ENCODE data around the gene SLC2A13.
"Not testable (repeated sequence)": the region's sequence is repeated elsewhere in the genome, so short reads cannot be mapped to it uniquely, and the experiment has no call there.

The SLC2A13 gene

DNA sequence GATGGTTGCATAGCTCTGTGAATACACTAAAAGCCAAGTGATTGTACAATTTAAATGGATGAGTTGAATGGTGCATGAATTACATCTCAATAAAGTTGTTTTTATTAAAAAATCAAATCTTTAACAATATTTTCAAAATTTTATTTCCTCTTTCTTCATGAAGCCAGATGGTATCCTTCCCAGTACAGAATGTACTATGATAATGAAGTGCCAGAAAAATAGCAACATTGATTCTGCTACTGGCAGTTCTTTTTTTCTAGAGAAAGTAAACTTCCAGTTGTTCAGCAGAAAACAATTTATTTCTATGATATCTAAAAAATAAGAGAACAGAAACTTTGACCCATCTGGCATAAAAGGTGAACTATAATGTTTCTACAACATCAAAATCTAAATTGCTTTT, 61.5 kb downstream of the SLC2A13 start:
- in situ Hi-C loops (cut with MboI; ENCODE audit: low sequenced_read_pairs) = no loop called here

DNA sequence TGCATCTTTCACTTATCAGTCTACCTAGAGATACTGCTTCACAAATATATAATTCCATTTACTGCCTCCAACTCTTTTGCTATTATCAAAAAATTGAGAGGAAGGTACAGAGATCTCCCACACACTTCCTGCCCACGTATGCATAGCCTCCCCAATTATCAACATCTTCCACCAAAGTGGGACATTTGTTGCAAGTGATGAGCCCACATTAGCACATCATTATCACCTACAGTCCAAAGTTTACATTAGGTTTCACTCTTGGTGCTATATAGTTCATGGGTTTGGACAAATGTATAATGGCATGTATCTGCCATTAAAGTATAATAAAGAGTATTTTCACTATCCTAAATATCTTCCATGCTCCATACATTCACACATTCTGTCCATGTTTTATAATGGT, 66.3 kb downstream of the SLC2A13 start:
- in situ Hi-C loops (cut with MboI; ENCODE audit: low sequenced_read_pairs) = no loop called here

DNA sequence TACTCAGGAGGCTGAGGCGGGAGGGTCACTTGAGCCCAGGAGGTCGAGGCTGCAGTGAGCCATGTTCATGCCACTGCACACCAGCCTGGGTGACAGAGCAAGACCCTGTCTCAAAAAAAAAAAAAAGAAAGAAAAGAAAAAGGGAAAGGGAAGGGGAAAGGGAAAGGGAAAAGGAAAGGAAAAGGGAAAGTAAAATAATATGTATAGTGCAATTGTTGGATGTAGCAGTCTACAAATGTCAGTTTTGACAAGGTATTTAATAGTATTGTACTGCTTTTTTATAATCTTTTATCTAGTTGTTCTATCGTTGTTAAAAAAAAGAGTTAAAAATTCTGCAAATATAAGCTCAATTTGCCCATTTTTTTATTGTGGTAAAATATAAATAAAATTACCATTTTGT, 67.3 kb downstream of the SLC2A13 start:
- in situ Hi-C loops (cut with MboI; ENCODE audit: low sequenced_read_pairs) = no loop called here

DNA sequence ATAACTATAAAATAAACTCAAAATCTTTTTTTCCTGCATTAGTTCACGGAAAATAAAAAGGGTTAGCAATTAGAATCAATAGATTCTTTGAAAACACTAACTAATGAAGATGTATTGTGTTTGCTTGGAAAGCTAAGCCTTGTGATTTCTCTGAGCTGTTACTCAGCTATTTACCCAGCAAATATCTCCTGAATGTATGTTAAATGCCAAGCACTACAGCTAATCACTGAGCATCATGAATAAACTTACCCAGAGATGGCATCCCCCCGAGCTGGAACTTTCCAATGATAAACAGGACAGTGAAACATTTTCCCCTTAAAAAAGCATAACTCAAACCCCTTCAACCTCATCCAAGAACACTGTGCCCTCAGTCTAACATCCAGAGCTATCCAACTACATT, 71.2 kb downstream of the SLC2A13 start:
- in situ Hi-C loops (cut with MboI; ENCODE audit: low sequenced_read_pairs) = no loop called here

DNA sequence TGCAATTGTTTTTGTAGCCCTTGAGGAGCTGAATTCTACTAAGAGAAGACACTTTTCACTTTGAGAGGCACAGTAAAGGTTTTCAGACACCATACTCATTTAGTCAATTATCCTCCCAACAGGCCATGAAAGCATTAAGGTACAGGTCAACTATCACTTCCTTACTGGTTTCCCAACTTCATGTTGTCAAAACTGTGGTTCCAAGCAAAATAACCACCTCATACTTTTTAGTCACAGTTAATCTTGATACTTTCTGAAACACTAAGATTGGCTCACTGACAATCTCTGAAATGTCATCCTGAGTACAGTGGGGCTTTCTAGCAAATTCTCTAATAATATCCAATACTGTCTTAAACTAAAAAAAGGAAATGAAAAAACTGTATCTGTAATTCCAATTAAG, 71.7 kb downstream of the SLC2A13 start:
- in situ Hi-C loops (cut with MboI; ENCODE audit: low sequenced_read_pairs) = no loop called here

DNA sequence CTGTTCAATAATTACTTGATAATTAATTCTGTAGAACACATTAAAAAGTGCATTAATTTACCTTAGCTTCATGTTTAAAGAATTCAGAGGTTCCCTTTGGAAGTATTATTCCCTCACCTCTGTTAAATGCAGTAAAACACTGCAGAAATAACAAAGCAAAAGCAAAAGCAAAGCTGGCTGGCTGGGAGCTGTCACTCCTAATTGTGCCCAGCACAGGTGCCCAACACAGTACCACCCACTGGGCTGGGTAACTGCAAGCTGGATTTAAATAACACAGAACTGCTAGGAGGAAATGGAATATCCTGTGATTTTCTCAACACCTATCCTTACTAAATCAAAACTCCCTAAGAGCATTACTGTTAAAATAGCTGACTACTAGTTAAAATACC, 72.6 kb downstream of the SLC2A13 start:
- in situ Hi-C loops (cut with MboI; ENCODE audit: low sequenced_read_pairs) = no loop called here

DNA sequence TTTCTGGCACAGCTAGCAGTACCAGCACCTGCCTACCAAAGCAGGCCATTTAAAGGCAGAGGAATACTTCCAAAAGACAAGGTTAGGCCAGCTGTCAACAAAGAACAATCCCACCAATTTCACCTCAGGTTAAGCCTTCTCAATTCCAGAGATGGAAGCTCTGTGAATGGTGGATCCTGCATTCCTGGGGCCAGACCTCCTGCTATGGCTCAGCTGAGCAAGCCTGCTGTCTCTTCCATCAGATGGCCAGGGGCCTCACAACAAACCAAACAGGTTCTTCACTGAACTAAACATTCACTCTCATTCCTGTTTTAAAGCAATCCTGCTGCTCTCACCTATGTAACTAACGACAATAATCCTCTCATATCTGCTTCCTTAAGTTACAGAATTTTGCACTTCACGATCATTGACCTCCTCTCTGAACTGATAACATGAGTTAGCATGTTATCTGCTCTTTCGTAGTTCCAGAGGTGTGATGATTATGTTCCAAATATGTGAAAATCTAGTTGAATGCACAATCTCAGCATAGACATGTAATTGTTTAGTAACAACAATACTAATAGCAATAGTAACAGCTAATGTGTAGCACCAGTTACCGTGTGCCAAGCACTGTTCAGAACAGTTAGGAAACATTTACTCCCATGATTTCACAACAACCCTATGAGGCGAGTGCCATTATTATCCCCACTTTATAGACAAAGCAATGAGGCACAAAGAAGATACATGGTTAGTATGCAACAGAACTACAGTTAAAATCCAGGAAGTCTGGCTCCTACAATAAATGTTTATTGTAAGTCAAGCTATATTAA, 73.2 kb downstream of the SLC2A13 start:
- in situ Hi-C loops (cut with MboI; ENCODE audit: low sequenced_read_pairs) = no loop called here

DNA sequence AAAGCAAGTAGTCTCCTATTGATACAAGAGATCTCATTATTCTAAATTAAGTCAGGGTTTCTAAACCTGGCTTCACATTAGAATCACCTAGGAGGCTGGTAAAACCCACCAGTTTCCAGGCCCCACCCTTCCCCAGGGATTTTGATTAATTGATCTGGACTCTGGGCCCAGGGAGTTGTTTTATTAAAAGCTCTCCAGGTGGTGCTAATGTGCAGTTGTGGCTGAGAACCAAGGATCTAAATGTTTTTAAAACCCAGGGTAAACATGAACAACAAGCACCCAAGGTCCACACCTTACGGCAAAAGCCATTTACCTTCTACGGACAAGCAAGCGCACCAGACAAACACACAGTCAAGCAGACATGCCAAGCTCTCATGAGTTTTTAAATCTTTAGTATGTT, 73.9 kb downstream of the SLC2A13 start:
- in situ Hi-C loops (cut with MboI; ENCODE audit: low sequenced_read_pairs) = no loop called here

DNA sequence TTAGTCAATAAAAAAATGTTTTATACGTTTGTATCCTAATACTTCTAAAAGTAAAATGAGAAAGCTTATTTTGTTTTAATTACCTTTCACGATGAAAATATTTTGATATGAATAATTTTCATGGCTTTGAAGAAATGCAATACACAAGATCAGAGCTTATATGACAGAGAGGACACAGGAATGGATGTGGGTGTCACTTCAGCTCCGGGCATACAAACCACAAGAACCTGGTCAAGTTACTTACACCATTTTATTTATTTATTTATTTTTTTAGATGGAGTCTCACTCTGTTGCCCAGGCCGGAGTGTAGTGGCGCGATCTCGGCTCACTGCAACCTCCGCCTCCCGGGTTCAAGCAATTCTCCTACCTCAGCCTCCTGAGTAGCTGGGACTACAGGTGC, 74.9 kb downstream of the SLC2A13 start:
- in situ Hi-C loops (cut with MboI; ENCODE audit: low sequenced_read_pairs) = not testable (repeated sequence)

DNA sequence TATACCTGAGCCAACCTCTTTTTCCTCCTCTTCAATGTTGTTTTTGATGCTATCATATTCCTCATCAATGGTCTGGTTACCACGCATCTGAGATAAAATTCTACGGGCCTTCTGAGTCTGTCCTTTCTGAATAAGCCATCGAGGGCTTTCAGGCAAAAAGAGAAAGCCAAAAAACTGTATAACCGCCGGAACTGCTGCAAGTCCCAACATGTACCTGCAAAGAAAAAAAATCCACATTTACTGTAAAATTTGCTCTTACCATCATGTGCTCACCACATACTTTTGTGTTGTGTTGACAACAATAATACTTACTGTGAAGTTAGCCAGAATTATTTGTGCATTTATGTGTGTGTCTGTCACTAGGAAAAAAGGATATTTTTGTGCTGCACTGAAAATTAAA, 77.6 kb downstream of the SLC2A13 start:
- in situ Hi-C loops (cut with MboI; ENCODE audit: low sequenced_read_pairs) = no loop called here

DNA sequence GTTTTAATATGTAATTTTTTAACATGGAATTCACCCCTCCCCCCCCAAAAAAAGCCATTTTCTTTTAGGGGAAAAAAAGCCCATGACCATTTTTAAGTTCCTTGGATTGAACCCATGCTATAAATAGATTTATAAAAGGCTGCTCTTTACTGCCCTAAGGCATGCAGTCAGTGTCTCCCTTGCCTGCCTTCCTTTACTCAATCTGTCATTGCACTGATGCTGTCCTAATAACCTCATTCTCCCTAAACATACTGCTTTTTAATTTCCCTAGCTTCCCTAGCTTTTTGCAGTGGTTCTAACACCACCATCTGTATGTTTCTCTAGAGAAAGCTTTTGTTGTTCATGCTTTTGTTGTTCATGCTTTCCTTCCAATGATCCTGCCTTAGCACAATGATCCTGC, 83.0 kb downstream of the SLC2A13 start:
- in situ Hi-C loops (cut with MboI; ENCODE audit: low sequenced_read_pairs) = no loop called here

DNA sequence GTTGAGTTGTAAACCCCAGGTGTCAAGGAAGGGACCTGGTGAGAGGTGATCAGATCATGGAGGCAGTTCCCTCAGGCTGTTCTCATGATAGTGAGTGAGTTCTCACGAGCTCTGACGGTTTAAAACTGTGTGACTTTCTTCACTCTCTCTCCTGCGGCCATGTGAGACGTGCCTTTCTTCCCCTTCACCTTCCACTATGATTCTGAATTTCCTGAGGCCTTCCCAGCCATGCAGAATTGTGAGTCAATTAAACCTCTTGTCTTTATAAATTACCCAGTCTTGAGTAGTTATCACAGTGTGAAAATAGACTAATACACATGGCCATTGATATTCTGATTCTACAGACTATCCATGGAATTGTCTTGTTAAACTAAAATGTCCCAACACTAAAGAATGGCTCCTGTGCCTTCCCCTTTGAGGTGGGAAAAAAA, 85.6 kb downstream of the SLC2A13 start:
- in situ Hi-C loops (cut with MboI; ENCODE audit: low sequenced_read_pairs) = no loop called here

DNA sequence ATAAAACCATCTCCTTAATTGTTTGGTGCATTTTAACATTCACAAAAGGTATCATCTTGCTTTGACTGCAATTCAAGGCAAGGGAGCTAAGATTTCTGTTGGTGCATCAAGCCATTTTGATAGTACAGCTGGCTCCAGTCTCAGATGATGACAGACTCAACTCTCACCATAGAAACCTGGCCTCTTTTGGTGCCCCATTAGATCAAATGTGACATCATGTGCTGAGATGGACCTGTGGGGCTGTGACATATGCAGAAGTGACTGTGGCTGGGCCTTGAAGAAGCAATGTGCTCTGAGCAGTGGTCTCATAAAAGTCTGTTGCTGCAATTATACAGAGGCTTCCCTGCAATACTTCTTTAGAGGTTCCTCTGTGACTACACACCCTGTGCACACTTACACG, 88.4 kb downstream of the SLC2A13 start:
- in situ Hi-C loops (cut with MboI; ENCODE audit: low sequenced_read_pairs) = no loop called here

DNA sequence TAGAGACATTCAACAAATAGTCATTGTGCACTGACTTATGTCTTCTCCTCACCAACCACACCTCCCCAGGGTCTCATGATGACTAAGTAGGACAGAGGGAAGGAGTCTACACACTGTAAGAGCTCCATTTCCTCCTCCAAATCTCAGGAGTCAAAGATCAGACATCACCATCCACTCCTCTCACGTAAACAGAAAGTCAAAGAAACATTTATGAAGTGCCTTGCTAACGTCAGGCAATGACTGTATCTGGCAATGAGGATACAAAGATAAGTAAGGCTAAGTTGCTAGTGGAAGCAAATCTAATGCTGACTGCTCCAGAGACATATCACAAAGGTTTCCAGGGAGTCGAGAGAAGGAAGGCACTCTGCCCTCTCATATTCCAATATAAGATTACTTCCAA, 88.9 kb downstream of the SLC2A13 start:
- in situ Hi-C loops (cut with MboI; ENCODE audit: low sequenced_read_pairs) = no loop called here

DNA sequence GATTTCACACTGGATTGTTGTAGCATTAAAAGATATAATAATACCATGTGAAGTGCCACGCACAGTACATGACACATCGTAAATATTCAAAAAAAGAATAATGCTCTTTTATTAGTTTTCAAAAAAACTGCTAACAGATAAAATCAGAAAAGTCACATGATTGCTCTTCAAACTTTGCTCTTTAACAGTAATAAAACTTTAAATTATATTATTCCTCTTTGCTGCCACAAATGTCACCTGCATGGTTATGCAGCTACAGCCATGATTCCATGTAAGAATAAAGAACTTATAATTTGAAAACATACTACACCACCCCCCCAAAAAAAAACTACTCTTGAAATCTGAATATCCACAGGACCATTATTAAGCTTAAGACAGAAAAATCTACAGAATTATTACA, 90.0 kb downstream of the SLC2A13 start:
- in situ Hi-C loops (cut with MboI; ENCODE audit: low sequenced_read_pairs) = no loop called here

DNA sequence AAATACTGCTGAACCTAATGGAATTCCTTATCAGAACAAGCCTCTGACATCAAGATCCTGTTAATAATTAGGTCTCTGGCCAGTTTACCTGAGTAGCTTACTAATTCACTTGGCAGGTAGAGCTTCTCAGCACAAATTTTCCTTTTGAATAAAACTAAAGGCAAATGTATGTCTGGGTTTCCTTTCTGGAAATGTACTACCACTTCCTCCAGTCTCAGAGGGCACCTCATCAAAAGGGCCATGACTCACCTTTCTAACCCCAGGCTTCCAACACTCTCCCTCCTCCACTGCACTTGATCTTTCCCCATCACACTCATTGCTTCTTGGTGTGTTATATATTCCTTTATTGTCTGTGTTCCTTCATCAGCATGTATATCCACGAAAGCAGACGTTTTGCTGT, 90.5 kb downstream of the SLC2A13 start:
- in situ Hi-C loops (cut with MboI; ENCODE audit: low sequenced_read_pairs) = no loop called here

DNA sequence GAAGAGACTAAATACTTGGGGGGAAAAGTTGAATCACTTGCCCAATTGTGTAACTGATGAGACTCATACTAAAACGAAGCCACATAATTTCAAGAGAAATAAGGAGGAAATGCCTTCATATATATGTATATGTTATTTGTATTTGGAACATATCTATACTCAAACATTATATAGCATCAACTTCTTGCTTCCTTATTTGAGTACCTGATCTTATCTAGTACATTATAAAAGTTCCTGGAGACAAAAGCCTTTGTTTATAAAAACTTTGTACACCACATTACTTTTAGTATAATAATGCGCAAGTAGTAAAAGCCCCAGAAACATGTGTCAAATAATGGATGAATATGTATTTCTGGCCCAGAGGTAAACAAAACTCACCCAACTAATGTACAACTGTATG, 92.0 kb downstream of the SLC2A13 start:
- in situ Hi-C loops (cut with MboI; ENCODE audit: low sequenced_read_pairs) = no loop called here

DNA sequence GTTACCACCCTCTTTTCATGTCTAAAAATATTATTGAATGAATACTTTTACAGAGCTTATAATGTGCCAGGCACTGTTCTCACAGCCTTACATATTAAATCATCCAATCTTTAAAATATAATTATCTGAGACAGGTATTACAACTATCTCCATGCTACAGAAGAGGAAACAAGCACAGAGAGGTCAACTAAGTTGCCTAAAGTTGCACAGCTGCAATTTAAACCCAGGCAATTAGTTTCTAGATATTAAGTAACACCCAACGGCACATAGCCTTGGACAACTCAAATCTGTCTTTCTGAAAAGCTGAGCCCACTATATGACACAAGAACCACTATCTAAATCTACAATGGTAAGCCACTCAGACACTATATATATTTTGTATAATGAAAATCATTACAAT, 92.6 kb downstream of the SLC2A13 start:
- in situ Hi-C loops (cut with MboI; ENCODE audit: low sequenced_read_pairs) = no loop called here

DNA sequence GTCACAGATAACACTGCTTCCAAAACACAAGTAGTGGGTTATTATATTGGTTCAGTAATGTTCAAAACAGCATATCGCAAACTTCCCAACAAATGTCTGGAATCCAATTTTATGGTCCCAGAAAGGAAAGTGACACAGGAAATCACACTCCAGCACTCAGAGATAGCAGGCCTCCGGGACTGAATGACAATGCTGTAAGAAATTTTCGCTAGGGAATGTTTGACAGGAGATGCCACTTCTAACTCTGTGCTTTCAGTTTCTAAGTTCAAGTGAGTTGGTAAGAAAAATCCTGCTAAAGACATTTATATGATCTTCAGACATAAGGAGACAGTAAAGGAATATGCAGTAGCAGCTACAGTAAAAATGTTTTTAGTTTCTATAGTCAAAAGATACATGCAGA, 93.2 kb downstream of the SLC2A13 start:
- in situ Hi-C loops (cut with MboI; ENCODE audit: low sequenced_read_pairs) = no loop called here

DNA sequence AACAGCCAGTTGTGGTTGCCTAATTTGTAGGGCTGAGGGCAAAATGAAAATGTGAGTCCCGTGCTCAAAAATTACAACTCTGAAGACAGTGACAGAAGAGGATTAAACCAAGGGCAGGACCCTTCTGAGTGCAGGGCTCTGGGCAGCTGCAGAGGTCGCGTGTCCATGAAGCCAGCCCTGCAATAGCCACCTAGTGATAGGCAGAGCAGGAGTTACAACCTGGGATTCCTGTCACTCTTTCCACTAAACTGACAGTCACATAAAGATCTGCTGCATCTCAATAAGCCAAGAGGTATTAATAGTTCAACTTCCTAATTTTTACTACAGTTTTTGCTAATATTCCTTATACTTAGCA, 94.1 kb downstream of the SLC2A13 start:
- in situ Hi-C loops (cut with MboI; ENCODE audit: low sequenced_read_pairs) = no loop called here

DNA sequence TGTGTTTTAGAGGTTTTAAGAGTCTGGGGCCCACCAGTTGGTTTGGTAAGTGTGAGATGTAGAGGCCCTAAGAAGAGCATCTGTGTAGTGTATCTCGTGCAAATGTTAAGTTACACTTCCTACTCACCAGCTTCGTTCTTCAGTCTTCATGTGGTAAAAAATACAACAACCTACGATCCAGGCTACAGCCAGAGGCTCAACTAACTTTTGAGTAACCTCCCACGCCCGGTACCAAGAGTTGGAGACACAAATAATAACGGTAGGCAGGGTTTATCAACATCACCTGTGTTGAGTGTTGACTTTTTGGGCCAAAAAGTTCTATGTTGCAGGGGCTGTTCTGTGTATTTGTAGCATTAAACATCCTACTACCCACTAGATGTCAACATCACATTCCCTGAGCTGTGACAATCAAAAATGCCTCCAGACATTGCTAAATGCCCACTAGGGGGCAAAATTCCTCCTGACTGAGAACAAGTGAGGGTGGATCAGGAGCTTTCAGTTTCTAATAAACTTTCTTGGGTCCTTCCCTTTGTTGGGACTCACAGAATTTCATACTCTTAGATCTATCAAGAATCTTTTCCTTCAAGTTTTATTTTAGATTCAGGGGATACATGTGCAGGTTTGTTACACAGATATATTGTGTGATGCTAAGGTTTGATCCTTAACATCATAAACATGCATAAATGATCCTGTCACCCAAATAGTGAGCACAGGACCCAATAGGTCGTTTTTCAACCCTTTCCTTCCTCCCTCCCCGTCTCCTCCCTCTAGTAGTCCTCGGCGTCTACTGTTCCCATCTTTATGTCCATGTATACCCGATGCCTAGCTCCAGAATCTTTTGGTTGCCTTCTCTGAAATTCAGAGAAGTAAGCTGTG, 94.7 kb downstream of the SLC2A13 start:
- in situ Hi-C loops (cut with MboI; ENCODE audit: low sequenced_read_pairs) = no loop called here
